Nephron progenitor cell (in vitro differentiated cells): ENCODE results near the gene AFDN.

ENCODE experiments used
- DNase-seq: peaks from one replicate; pipeline ENCODE4 v3.0.0; 2021
- H3K27ac Mint-ChIP-seq: 2 replicates; pipeline ENCODE4 v1.8.0; 2021; ENCODE audit warnings: mild to moderate bottlenecking, moderate library complexity, mixed read lengths
- H3K27me3 Mint-ChIP-seq: 2 replicates; pipeline ENCODE4 v1.8.0; 2021; ENCODE audit warnings: mild to moderate bottlenecking, low read depth, mixed read lengths; ENCODE audit not compliant: poor library complexity
- H3K36me3 Mint-ChIP-seq: 2 replicates; pipeline ENCODE4 v1.8.0; 2021; ENCODE audit warnings: low read depth, mixed read lengths
- H3K4me1 Mint-ChIP-seq: 2 replicates; pipeline ENCODE4 v1.8.0; 2021; ENCODE audit warnings: mixed read lengths
- H3K4me3 Mint-ChIP-seq: 2 replicates; pipeline ENCODE4 v1.8.0; 2021; ENCODE audit warnings: mild to moderate bottlenecking, moderate library complexity, mixed read lengths
- H3K9me3 Mint-ChIP-seq: 2 replicates; pipeline ENCODE4 v1.8.0; 2021; ENCODE audit warnings: mild to moderate bottlenecking, moderate library complexity, mixed read lengths
- TF ChIP-seq, protein P1 (sequence below): fragments of 200-600 bp; sonication (generic); IDR thresholded peaks from 2 replicates; pipeline ENCODE4 v1.5.0; 2021; ENCODE audit warnings: antibody characterized with exemption

The AFDN gene, protein sequence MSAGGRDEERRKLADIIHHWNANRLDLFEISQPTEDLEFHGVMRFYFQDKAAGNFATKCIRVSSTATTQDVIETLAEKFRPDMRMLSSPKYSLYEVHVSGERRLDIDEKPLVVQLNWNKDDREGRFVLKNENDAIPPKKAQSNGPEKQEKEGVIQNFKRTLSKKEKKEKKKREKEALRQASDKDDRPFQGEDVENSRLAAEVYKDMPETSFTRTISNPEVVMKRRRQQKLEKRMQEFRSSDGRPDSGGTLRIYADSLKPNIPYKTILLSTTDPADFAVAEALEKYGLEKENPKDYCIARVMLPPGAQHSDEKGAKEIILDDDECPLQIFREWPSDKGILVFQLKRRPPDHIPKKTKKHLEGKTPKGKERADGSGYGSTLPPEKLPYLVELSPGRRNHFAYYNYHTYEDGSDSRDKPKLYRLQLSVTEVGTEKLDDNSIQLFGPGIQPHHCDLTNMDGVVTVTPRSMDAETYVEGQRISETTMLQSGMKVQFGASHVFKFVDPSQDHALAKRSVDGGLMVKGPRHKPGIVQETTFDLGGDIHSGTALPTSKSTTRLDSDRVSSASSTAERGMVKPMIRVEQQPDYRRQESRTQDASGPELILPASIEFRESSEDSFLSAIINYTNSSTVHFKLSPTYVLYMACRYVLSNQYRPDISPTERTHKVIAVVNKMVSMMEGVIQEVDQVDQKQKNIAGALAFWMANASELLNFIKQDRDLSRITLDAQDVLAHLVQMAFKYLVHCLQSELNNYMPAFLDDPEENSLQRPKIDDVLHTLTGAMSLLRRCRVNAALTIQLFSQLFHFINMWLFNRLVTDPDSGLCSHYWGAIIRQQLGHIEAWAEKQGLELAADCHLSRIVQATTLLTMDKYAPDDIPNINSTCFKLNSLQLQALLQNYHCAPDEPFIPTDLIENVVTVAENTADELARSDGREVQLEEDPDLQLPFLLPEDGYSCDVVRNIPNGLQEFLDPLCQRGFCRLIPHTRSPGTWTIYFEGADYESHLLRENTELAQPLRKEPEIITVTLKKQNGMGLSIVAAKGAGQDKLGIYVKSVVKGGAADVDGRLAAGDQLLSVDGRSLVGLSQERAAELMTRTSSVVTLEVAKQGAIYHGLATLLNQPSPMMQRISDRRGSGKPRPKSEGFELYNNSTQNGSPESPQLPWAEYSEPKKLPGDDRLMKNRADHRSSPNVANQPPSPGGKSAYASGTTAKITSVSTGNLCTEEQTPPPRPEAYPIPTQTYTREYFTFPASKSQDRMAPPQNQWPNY (N-terminal part only)

DNA sequence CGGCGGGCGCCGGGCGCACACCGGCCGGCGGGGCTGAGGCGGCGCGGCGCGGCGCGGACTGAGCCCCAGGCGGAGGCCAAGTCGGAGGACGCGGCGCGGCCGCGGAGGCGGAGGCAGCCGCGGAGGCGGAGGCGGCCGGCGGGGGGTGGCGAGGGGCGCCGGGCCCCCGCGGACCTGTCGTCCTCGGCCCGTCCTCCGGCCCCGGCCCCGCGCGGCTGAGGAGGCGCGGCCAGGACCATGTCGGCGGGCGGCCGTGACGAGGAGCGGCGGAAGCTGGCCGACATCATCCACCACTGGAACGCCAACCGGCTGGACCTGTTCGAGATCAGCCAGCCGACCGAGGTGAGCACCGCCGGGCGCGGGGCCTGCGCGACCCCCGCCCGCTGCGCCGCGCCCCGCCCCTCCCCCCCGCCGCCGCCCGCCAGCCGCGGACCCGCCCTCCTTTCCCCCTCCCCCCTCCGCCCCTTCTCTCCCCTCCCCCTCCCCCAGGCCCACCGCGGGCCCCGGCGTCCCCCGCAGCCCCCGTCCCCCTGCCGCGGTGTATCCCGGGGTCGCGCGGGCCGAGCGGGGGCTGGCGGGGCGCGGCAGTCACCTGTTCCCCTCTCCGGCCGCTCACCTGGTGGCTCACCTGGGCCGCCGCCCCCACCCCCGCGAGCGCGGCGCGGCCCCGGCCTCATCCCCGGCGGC, at the start of gene AFDN:
Gene AFDN, plus strand, starts transcription at position 16 of the 687 bp plus-strand sequence. Its CDS starts 222 bp downstream, at position 238.
- no peaks in the 10 kb centered on the region for H3K9me3 Mint-ChIP-seq
- peak; percentile 74 for DNase-seq
- peak within 1 kb of the TSS; percentile 96 for H3K4me3 Mint-ChIP-seq
- H3K4me1 Mint-ChIP-seq = peaks cover 58% of the 10 kb centered on the region
- peak within 1 kb of the TSS; percentile 91 for H3K27ac Mint-ChIP-seq
- TF ChIP-seq, protein P1, sequence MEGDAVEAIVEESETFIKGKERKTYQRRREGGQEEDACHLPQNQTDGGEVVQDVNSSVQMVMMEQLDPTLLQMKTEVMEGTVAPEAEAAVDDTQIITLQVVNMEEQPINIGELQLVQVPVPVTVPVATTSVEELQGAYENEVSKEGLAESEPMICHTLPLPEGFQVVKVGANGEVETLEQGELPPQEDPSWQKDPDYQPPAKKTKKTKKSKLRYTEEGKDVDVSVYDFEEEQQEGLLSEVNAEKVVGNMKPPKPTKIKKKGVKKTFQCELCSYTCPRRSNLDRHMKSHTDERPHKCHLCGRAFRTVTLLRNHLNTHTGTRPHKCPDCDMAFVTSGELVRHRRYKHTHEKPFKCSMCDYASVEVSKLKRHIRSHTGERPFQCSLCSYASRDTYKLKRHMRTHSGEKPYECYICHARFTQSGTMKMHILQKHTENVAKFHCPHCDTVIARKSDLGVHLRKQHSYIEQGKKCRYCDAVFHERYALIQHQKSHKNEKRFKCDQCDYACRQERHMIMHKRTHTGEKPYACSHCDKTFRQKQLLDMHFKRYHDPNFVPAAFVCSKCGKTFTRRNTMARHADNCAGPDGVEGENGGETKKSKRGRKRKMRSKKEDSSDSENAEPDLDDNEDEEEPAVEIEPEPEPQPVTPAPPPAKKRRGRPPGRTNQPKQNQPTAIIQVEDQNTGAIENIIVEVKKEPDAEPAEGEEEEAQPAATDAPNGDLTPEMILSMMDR = no peak
- H3K36me3 Mint-ChIP-seq = peaks cover 8% of the 10 kb centered on the region
- H3K27me3 Mint-ChIP-seq = peaks cover 10% of the 10 kb centered on the region

DNA sequence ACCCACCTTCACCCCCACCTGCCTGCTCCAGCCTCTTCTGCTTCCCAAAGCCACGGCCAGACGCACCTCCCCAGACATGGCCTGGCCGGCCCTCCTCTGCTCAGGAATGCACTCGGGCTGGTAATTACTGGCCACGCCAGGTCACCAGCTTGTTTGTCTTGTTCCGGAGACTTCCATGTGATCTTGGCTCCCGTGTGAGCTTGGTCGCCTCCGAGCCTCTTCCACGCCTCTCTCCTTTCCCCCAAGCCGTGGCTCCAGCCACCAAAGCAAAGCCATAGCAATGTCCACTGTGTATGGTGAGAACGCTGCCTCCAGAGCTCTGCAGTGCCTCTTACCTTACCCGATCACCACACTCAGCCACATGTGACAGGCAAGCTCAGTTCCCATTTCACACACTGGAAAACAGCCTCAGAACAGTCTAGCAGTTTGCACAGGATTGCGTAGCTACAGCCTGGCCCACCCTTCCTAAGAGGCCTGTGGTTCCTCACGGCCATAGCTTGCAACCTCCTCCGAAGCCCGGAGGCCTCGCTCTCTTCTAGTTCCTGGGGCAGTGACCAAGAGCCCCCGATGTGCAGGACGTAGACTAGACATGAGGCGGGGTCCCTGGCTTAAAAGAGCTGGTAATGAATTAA, 48.1 kb upstream of the AFDN start:
- H3K27ac Mint-ChIP-seq = peak overlapping the region; percentile 11
- DNase-seq = no peak
- H3K4me1 Mint-ChIP-seq = peaks cover 7% of the 10 kb centered on the region

GRCh38 chr6:167779129-167779992, 47.4 kb upstream of the AFDN start:
- Mint-ChIP-seq H3K4me1 (peaks cover 7% of the 10 kb centered on the region), H3K27ac (no peak overlapping the region), H3K27me3 (peaks cover 2% of the 10 kb centered on the region), H3K9me3 (no peaks in the 10 kb centered on the region), H3K4me3 (no peak overlapping the region), H3K36me3 (no peaks in the 10 kb centered on the region)
- TF ChIP-seq, protein P1 = no peak
- no peak for DNase-seq

More for the DNA sequence above, 48.1 kb upstream of the AFDN start:
- Mint-ChIP-seq H3K36me3 (no peaks in the 10 kb centered on the region), H3K9me3 (no peaks in the 10 kb centered on the region), H3K27me3 (peaks cover 5% of the 10 kb centered on the region), H3K4me3 (no peak overlapping the region)
- TF ChIP-seq, protein P1 = no peak

GRCh38 chr6:167779993-167780655, 46.6 kb upstream of the AFDN start:
- TF ChIP-seq, protein P1 = no peak
- Mint-ChIP-seq H3K9me3 (no peaks in the 10 kb centered on the region), H3K4me1 (peaks cover 7% of the 10 kb centered on the region), H3K36me3 (no peaks in the 10 kb centered on the region), H3K27ac (no peak overlapping the region), H3K27me3 (peaks cover 2% of the 10 kb centered on the region), H3K4me3 (no peak overlapping the region)
- DNase-seq = no peak
